Thymus (tissue), 11 donors: ENCODE results near the gene TPST1. TPM values are rescaled to one million over a fixed set of nuclear protein-coding genes. Genes with fewer than 3 reads are reported as not detected.
"Not testable (repeated sequence)": the region's sequence is repeated elsewhere in the genome, so short reads cannot be mapped to it uniquely, and the experiment has no call there.

Source experiments
- DNase-seq, 9 donors: peaks; one replicate each; pipeline ENCODE4 v3.0.0-alpha.2; 2013; ENCODE audit warnings: low spot score in 9 of 9, low read depth in 6 of 9, missing footprints in 1 of 9
- H3K27ac ChIP-seq, 2 donors: one replicate each; pipeline ENCODE4 v1.5.1; 2013; ENCODE audit warnings: control low read depth in 1 of 2, low read depth in 1 of 2, low read length in 1 of 2, mild to moderate bottlenecking in 1 of 2, moderate library complexity in 1 of 2
- H3K27me3 ChIP-seq, 2 donors: one replicate each; pipeline ENCODE4 v1.5.1; 2013; ENCODE audit warnings: low read length in 1 of 2; ENCODE audit not compliant: control insufficient read depth in 2 of 2, insufficient read depth in 1 of 2
- H3K36me3 ChIP-seq, 2 donors: one replicate each; pipeline ENCODE4 v1.5.1; 2013; ENCODE audit warnings: low read length in 1 of 2, mild to moderate bottlenecking in 1 of 2, moderate library complexity in 1 of 2; ENCODE audit not compliant: control insufficient read depth in 2 of 2, insufficient read depth in 2 of 2
- H3K4me1 ChIP-seq, 2 donors: one replicate each; pipeline ENCODE4 v1.5.1; 2013; ENCODE audit warnings: low read length in 2 of 2; ENCODE audit not compliant: control insufficient read depth in 2 of 2, insufficient read depth in 2 of 2
- H3K4me3 ChIP-seq, 2 donors: one replicate each; pipeline ENCODE4 v1.5.1; 2013; ENCODE audit warnings: low read length in 2 of 2, control low read depth in 1 of 2, mild to moderate bottlenecking in 1 of 2
- H3K9me3 ChIP-seq, 2 donors: one replicate each; pipeline ENCODE4 v1.5.1; 2013; ENCODE audit warnings: low read length in 1 of 2, mild to moderate bottlenecking in 1 of 2; ENCODE audit not compliant: control insufficient read depth in 2 of 2, insufficient read depth in 1 of 2
- WGBS: extraction: QIAGEN DNeasy Blood & Tissue Kit; methylation state at CpG from one replicate; pipeline ENCODE4 v1.1.7; 2013; 5-methylcytosine and 5-hydroxymethylcytosine counted together
- polyA plus RNA-seq: library from polyadenylated mRNA; stranded (reverse); fragments of 200-250 nt; gene quantifications from one replicate; pipeline ENCODE4 v1.2.3, GENCODE V29; 2013
- total RNA-seq: library from RNA; stranded (reverse); fragments of 120-200 nt; gene quantifications from one replicate; pipeline ENCODE4 v1.2.4, GENCODE V29; 2013
- donor health status: healthy.

Gene TPST1
- total and polyA plus RNA-seq, 2 donors: 4.7 to 5.8 TPM

- DNase-seq: no peak
These were observed 34.6 kb upstream of the TPST1 start for GRCh38 chr7:66170309-66171231.

GRCh38 chr7:66172536-66173401, 32.4 kb upstream of the TPST1 start:
- H3K27me3 ChIP-seq, H3K4me3 ChIP-seq, H3K36me3 ChIP-seq, DNase-seq, H3K27ac ChIP-seq, H3K9me3 ChIP-seq, H3K4me1 ChIP-seq: not testable (repeated sequence)
- WGBS: 91% methylated on average over 9 of the region's 9 CpGs

More at GRCh38 chr7:66170309-66171231, 34.6 kb upstream of the TPST1 start:
- WGBS: 87% methylated on average over 16 of the region's 16 CpGs
- Histone ChIP-seq H3K27me3 (no peaks in the 10 kb centered on the region), H3K27ac (no peak overlapping the region), H3K4me3 (no peak overlapping the region), H3K9me3 (no peaks in the 10 kb centered on the region), H3K4me1 (no peaks in the 10 kb centered on the region), H3K36me3 (no peaks in the 10 kb centered on the region)

- no peaks in the 10 kb centered on the region for H3K36me3 ChIP-seq
- WGBS: 94% methylated on average over 5 of the region's 5 CpGs
- H3K9me3 ChIP-seq: no peaks in the 10 kb centered on the region
- H3K27me3 ChIP-seq: no peaks in the 10 kb centered on the region
- H3K4me3 ChIP-seq: no peak overlapping the region
- no peak overlapping the region for H3K27ac ChIP-seq
- no peaks in the 10 kb centered on the region for H3K4me1 ChIP-seq
- DNase-seq: no peak
These were observed 31.3 kb upstream of the TPST1 start for GRCh38 chr7:66173856-66174255.

GRCh38 chr7:66175006-66175405, 30.1 kb upstream of the TPST1 start:
- DNase-seq, H3K27me3 ChIP-seq, H3K4me1 ChIP-seq, H3K9me3 ChIP-seq, H3K36me3 ChIP-seq, H3K27ac ChIP-seq, H3K4me3 ChIP-seq: not testable (repeated sequence)
- 96% methylated on average over 8 of the region's 8 CpGs for WGBS

GRCh38 chr7:66176914-66177313, 28.2 kb upstream of the TPST1 start:
- DNase-seq: no peak
- Histone ChIP-seq H3K9me3 (no peaks in the 10 kb centered on the region), H3K4me1 (no peaks in the 10 kb centered on the region), H3K27ac (no peak overlapping the region), H3K27me3 (no peaks in the 10 kb centered on the region), H3K4me3 (no peak overlapping the region), H3K36me3 (no peaks in the 10 kb centered on the region)
- 89% methylated on average over 2 of the region's 2 CpGs for WGBS

GRCh38 chr7:66178258-66178657, 26.9 kb upstream of the TPST1 start:
- Histone ChIP-seq H3K4me1 (no peaks in the 10 kb centered on the region), H3K36me3 (no peaks in the 10 kb centered on the region), H3K4me3 (no peak overlapping the region), H3K27me3 (no peaks in the 10 kb centered on the region), H3K27ac (no peak overlapping the region), H3K9me3 (no peaks in the 10 kb centered on the region)
- no peak for DNase-seq
- 98% methylated on average over 2 of the region's 2 CpGs for WGBS

GRCh38 chr7:66181329-66181728, 23.8 kb upstream of the TPST1 start:
- H3K4me3 ChIP-seq: no peak overlapping the region
- no peaks in the 10 kb centered on the region for H3K9me3 ChIP-seq
- no peaks in the 10 kb centered on the region for H3K27me3 ChIP-seq
- H3K27ac ChIP-seq: no peak overlapping the region
- H3K36me3 ChIP-seq: no peaks in the 10 kb centered on the region
- no peaks in the 10 kb centered on the region for H3K4me1 ChIP-seq
- DNase-seq: no peak

- WGBS: 97% methylated on average over 2 of the region's 2 CpGs
- Histone ChIP-seq H3K36me3 (no peaks in the 10 kb centered on the region), H3K27me3 (no peaks in the 10 kb centered on the region), H3K4me3 (no peak overlapping the region), H3K9me3 (no peaks in the 10 kb centered on the region), H3K4me1 (no peaks in the 10 kb centered on the region), H3K27ac (no peak overlapping the region)
- DNase-seq: no peak
These were observed 23.3 kb upstream of the TPST1 start for GRCh38 chr7:66181845-66182244.

GRCh38 chr7:66182920-66183319, 22.2 kb upstream of the TPST1 start:
- H3K27me3 ChIP-seq: no peaks in the 10 kb centered on the region
- H3K4me1 ChIP-seq: no peaks in the 10 kb centered on the region
- H3K4me3 ChIP-seq: no peak overlapping the region
- no peak for DNase-seq
- H3K27ac ChIP-seq: no peak overlapping the region
- no peaks in the 10 kb centered on the region for H3K9me3 ChIP-seq
- 96% methylated on average over 6 of the region's 6 CpGs for WGBS
- no peaks in the 10 kb centered on the region for H3K36me3 ChIP-seq
